Endothelial cell of umbilical vein (primary cell): ENCODE data around the gene NF1. TPM values are rescaled to one million over a fixed set of nuclear protein-coding genes. Genes with fewer than 3 reads are reported as not detected.

Experiments
- BruUV-seq: library from RNA; stranded (reverse); fragments of 400-500 nt; replicated peaks from 2 replicates; lab custom pipeline; 2021; lab: Mats Ljungman, UMichigan
- CTCF ChIA-PET: fragments of 300-600, 350-600 bp; sonication (Branson Sonifier 250); formaldehyde crosslinking; loops from one replicate; lab custom pipeline; 2021; ENCODE audit warnings: antibody characterized with exemption, inconsistent platforms; lab: Charles Lee
- POLR2A ChIA-PET: fragments of 300-600, 350-600 bp; sonication (Branson Sonifier 250); formaldehyde crosslinking; loops from one replicate; lab custom pipeline; 2021; ENCODE audit warnings: antibody characterized with exemption, inconsistent platforms; lab: Charles Lee
- DNase-seq: peaks from one replicate; pipeline ENCODE4 v3.0.0-alpha.2; 2011; ENCODE audit warnings: low read depth, low spot score
- FAIRE-seq: peaks from 2 replicates; lab custom pipeline; 2011; peaks lifted over from hg19 to GRCh38; lab: Jason Lieb, UNC
- H2AFZ ChIP-seq: 2 replicates; pipeline ENCODE4 v1.6.0; 2012; ENCODE audit warnings: low read depth, low read length, control low read depth, inconsistent platforms
- H3K27ac ChIP-seq: 2 replicates; pipeline ENCODE4 v1.5.1; 2011; ENCODE audit warnings: low read depth, mild to moderate bottlenecking, control low read depth, low read length, moderate library complexity; ENCODE audit not compliant: insufficient read depth
- H3K27me3 ChIP-seq, 2 experiments: 2 replicates each; pipeline versions ENCODE4 v1.6.0 to v1.6.1; 2011; ENCODE audit warnings: low read length in 2 of 2, mixed read lengths in 1 of 2; ENCODE audit not compliant: control insufficient read depth in 2 of 2, insufficient read depth in 2 of 2
- H3K36me3 ChIP-seq, 2 experiments: 2 replicates in 1 of 2; 3 replicates in 1 of 2; pipeline ENCODE4 v1.5.1; 2011; ENCODE audit warnings: low read length in 2 of 2, mild to moderate bottlenecking in 1 of 2, moderate library complexity in 1 of 2; ENCODE audit not compliant: control insufficient read depth in 2 of 2, insufficient read depth in 2 of 2; ENCODE audit errors: extremely low read depth in 1 of 2
- H3K4me1 ChIP-seq: 3 replicates; pipeline ENCODE4 v1.5.1; 2011; ENCODE audit warnings: mild to moderate bottlenecking, low read length; ENCODE audit not compliant: control insufficient read depth, insufficient read depth; ENCODE audit errors: extremely low read depth
- H3K4me2 ChIP-seq: 2 replicates; pipeline ENCODE4 v1.6.1; 2011; ENCODE audit warnings: low read length, control low read depth, mixed read lengths; ENCODE audit not compliant: insufficient read depth
- H3K4me3 ChIP-seq, 3 experiments: fragments of 200-600 bp in 1 of 3; sonication (generic), shearing (Covaris generic) in 1 of 3; replicated peaks in 1 of 3; 2 replicates each; pipeline ENCODE4 v1.5.1; 2011 to 2016; ENCODE audit warnings: control low read depth in 3 of 3, low read length in 3 of 3, mild to moderate bottlenecking in 2 of 3, inconsistent platforms in 1 of 3, low read depth in 1 of 3, moderate library complexity in 1 of 3; ENCODE audit not compliant: insufficient read depth in 1 of 3
- H3K79me2 ChIP-seq: 2 replicates; pipeline ENCODE4 v1.6.0; 2012; ENCODE audit warnings: low read length, inconsistent platforms; ENCODE audit not compliant: control insufficient read depth, insufficient read depth
- H3K9ac ChIP-seq: replicated peaks from 2 replicates; pipeline ENCODE3; 2011; ENCODE audit warnings: low read length, control low read depth; ENCODE audit not compliant: insufficient read depth; ENCODE audit errors: extremely low read depth
- H3K9me1 ChIP-seq: replicated peaks from 3 replicates; pipeline ENCODE4 v1.6.0; 2011; ENCODE audit warnings: mild to moderate bottlenecking, low read length; ENCODE audit not compliant: control insufficient read depth, insufficient read depth; ENCODE audit errors: extremely low read depth
- H3K9me3 ChIP-seq: replicated peaks from 2 replicates; pipeline ENCODE4 v1.5.1; 2012; ENCODE audit warnings: low read length, inconsistent platforms; ENCODE audit not compliant: control insufficient read depth, insufficient read depth
- H4K20me1 ChIP-seq: replicated peaks from 2 replicates; pipeline ENCODE3; 2011; ENCODE audit warnings: mild to moderate bottlenecking, low read length; ENCODE audit not compliant: control insufficient read depth, insufficient read depth; ENCODE audit errors: extremely low read depth
- CTCF ChIP-seq, 2 donors: IDR thresholded peaks; 1 replicate in 1 of 2; 2 replicates in 1 of 2; pipeline ENCODE4 v1.5.1; 2011; ENCODE audit warnings: low read length in 2 of 2, mild to moderate bottlenecking in 2 of 2, moderate library complexity in 2 of 2, control low read depth in 1 of 2, inconsistent platforms in 1 of 2, low read depth in 1 of 2; ENCODE audit not compliant: insufficient read depth in 1 of 2; ENCODE audit errors: extremely low read depth in 1 of 2
- FOS ChIP-seq: IDR thresholded peaks from 2 replicates; pipeline ENCODE4 v1.6.1; 2011; ENCODE audit warnings: mild to moderate bottlenecking, low read length, moderate library complexity, borderline replicate concordance; ENCODE audit not compliant: insufficient read depth
- JUN ChIP-seq: IDR thresholded peaks from 2 replicates; pipeline ENCODE4 v1.6.1; 2011; ENCODE audit warnings: borderline replicate concordance, low read depth; ENCODE audit not compliant: insufficient read length, insufficient read depth
- MYC ChIP-seq: IDR thresholded peaks from one replicate; pipeline ENCODE4 v1.6.1; 2011; ENCODE audit warnings: mild to moderate bottlenecking, low read depth, low read length
- POLR2A ChIP-seq: IDR thresholded peaks from 2 replicates; pipeline ENCODE4 v1.6.1; 2012; ENCODE audit warnings: low read depth, mild to moderate bottlenecking, control low read depth, low read length
- dilution Hi-C: fragments of 300-500 bp; cut with MboI; formaldehyde crosslinking; loops from one replicate; pipeline ENCODE4 v1.15.0; 2019; ENCODE audit warnings: low sequenced_read_pairs; ENCODE audit not compliant: extremely low pct_ligation_motif_present
- intact Hi-C: fragments of 100-400 bp; cut with micrococcal nuclease; formaldehyde crosslinking; loops from one replicate; pipeline ENCODE4 v1.10.0; 2022
- polyA plus RNA-seq, 4 experiments: library from polyadenylated mRNA; depleted of rRNA in 3 of 4; stranded (reverse) in 3 of 4; unstranded in 1 of 4; fragments of >200 nt; gene quantifications; 2 replicates each; pipeline versions ENCODE4 v1.2.1 to v1.2.3, GENCODE V29; 2011 to 2012; ENCODE audit warnings: missing spikeins in 1 of 4
- total RNA-seq: library from RNA; stranded (reverse); gene quantifications from 2 replicates; pipeline ENCODE4 v1.2.3, GENCODE V29; 2021

Gene NF1
- total and polyA plus RNA-seq, 2 donors (not counting 3 experiments of a cell fraction or from before 2014, with no cell fraction given) = 13.7 to 42.4 TPM

- TF ChIP-seq CTCF (IDR thresholded peaks at IDR 0.05; ENCODE audit: extremely low read depth in 1 of 2, insufficient read depth in 1 of 2, low read depth in 1 of 2, low read length in 2 of 2) (no peak), POLR2A (no peak)
- Histone ChIP-seq H3K9me1 (no peaks in the 10 kb centered on the region), H3K27me3 (no peaks in the 10 kb centered on the region), H3K36me3 (peaks cover 0 to 5% of the 10 kb centered on the region in 2 experiments), H3K9ac (no peak overlapping the region), H3K4me1 (no peaks in the 10 kb centered on the region), H3K9me3 (no peaks in the 10 kb centered on the region), H3K27ac (no peak overlapping the region), H4K20me1 (no peaks in the 10 kb centered on the region), H3K4me3 (no peak overlapping the region), H2AFZ (no peak overlapping the region), H3K79me2 (no peaks in the 10 kb centered on the region), H3K4me2 (no peak overlapping the region)
- intact Hi-C loops = no loop called here
- BruUV-seq = no TSS peak
- CTCF ChIA-PET = interaction anchor here (1.9 kb wide), 1 partner anchor 12 kb away, joined by 6 read pairs; no protein-coding TSS in a partner anchor
- dilution Hi-C loops = no loop called here
- FAIRE-seq (no peak), DNase-seq (no peak)
- POLR2A ChIA-PET = no interaction called here
These were observed 261.2 kb downstream of the NF1 start for GRCh38 chr17:31355935-31356334.

GRCh38 chr17:31357091-31357490 is 262.3 kb downstream of the NF1 start:
- no peaks in the 10 kb centered on the region for H4K20me1 ChIP-seq
- no peak overlapping the region for H2AFZ ChIP-seq
- FAIRE-seq = no peak
- no peaks in the 10 kb centered on the region for H3K4me1 ChIP-seq
- H3K27ac ChIP-seq = no peak overlapping the region
- no peaks in the 10 kb centered on the region for H3K9me1 ChIP-seq
- H3K36me3 ChIP-seq = peaks cover 0 to 7% of the 10 kb centered on the region in 2 experiments
- dilution Hi-C loops = no loop called here
- ChIA-PET POLR2A (no interaction called here), CTCF (interaction anchor here (1.9 kb wide), 1 partner anchor 10 kb away, joined by 6 read pairs; no protein-coding TSS in a partner anchor)
- no peaks in the 10 kb centered on the region for H3K9me3 ChIP-seq
- no peak overlapping the region for H3K9ac ChIP-seq
- H3K79me2 ChIP-seq = no peaks in the 10 kb centered on the region
- TF ChIP-seq MYC (no peak), JUN (no peak), FOS (no peak)
- H3K27me3 ChIP-seq = no peaks in the 10 kb centered on the region
- no TSS peak for BruUV-seq
- intact Hi-C loops = no loop called here
- no peak overlapping the region for H3K4me2 ChIP-seq
- no peak overlapping the region for H3K4me3 ChIP-seq
- DNase-seq = no peak
